OCI-LY1 (cell line): Measurements from ENCODE around the gene EOLA1.
"Not testable (repeated sequence)": the region's sequence is repeated elsewhere in the genome, so short reads cannot be mapped to it uniquely, and the experiment has no call there.

Experiments
- H2AFZ ChIP-seq: fragments of 200-600 bp; sonication (generic), shearing (Covaris generic); 2 replicates; pipeline ENCODE4 v1.6.0; 2014; ENCODE audit warnings: antibody characterized with exemption, mild to moderate bottlenecking, low read length
- H3F3A ChIP-seq: fragments of 200-600 bp; sonication (generic), shearing (Covaris generic); 2 replicates; pipeline ENCODE4 v1.6.0; 2014; ENCODE audit warnings: mild to moderate bottlenecking, antibody characterized with exemption, low read length, moderate library complexity; ENCODE audit not compliant: insufficient read depth
- H3K27ac ChIP-seq: fragments of 200-600 bp; sonication (generic); 2 replicates; pipeline ENCODE4 v1.5.1; 2014; ENCODE audit warnings: low read length, mixed run types, mild to moderate bottlenecking, low read depth; ENCODE audit not compliant: poor library complexity, severe bottlenecking
- H3K27me3 ChIP-seq: fragments of 200-600 bp; sonication (generic); 2 replicates; pipeline ENCODE4 v1.6.0; 2014; ENCODE audit warnings: antibody characterized with exemption, mild to moderate bottlenecking, low read length, moderate library complexity; ENCODE audit not compliant: insufficient read depth
- H3K36me3 ChIP-seq: fragments of 200-600 bp; sonication (generic); 2 replicates; pipeline ENCODE4 v1.6.1; 2014; ENCODE audit warnings: mild to moderate bottlenecking, antibody characterized with exemption, low read length, moderate library complexity, mixed read lengths; ENCODE audit not compliant: insufficient read depth
- H3K4me1 ChIP-seq: fragments of 200-600 bp; sonication (generic); 2 replicates; pipeline ENCODE4 v1.5.1; 2014; ENCODE audit warnings: mild to moderate bottlenecking, low read length, moderate library complexity; ENCODE audit not compliant: insufficient read depth, severe bottlenecking
- H3K4me2 ChIP-seq: fragments of 200-600 bp; sonication (generic), shearing (Covaris generic); 2 replicates; pipeline ENCODE4 v1.6.1; 2014; ENCODE audit warnings: low read length
- H3K4me3 ChIP-seq: fragments of 200-600 bp; sonication (generic); 2 replicates; pipeline ENCODE4 v1.5.1; 2014; ENCODE audit warnings: low read length, low read depth, mild to moderate bottlenecking, mixed read lengths; ENCODE audit not compliant: poor library complexity, severe bottlenecking
- H3K79me2 ChIP-seq: fragments of 200-600 bp; shearing (Covaris generic); 2 replicates; pipeline ENCODE4 v1.6.1; 2016; ENCODE audit warnings: mixed run types, low read length, mixed read lengths; ENCODE audit not compliant: insufficient read depth
- H3K9ac ChIP-seq: fragments of 200-600 bp; sonication (generic), shearing (Covaris generic); 2 replicates; pipeline ENCODE4 v1.6.1; 2014; ENCODE audit warnings: mild to moderate bottlenecking, low read length, mixed read lengths
- H3K9me2 ChIP-seq: fragments of 200-600 bp; sonication (generic), shearing (Covaris generic); 2 replicates; pipeline ENCODE4 v1.6.1; 2014; ENCODE audit warnings: low read depth, mild to moderate bottlenecking, low read length, mixed read lengths
- H3K9me3 ChIP-seq: fragments of 200-600 bp; shearing (Covaris generic); 2 replicates; pipeline ENCODE4 v1.6.1; 2014; ENCODE audit warnings: low read length, mixed read lengths
- H4K20me1 ChIP-seq: fragments of 200-600 bp; sonication (generic), shearing (Covaris generic); 2 replicates; pipeline ENCODE4 v1.6.0; 2016; ENCODE audit warnings: mild to moderate bottlenecking, low read length; ENCODE audit not compliant: insufficient read depth

EOLA1 gene

GRCh38 chrX:149590993-149591392 is 50.2 kb downstream of the EOLA1 start:
- H4K20me1 ChIP-seq, H3K36me3 ChIP-seq, H3K9ac ChIP-seq, H3K9me2 ChIP-seq, H3K4me2 ChIP-seq, H3K79me2 ChIP-seq, H2AFZ ChIP-seq, H3K4me3 ChIP-seq, H3K27ac ChIP-seq, H3K27me3 ChIP-seq, H3K4me1 ChIP-seq, H3F3A ChIP-seq, H3K9me3 ChIP-seq: not testable (repeated sequence)

- H3K9me2 ChIP-seq, result not testable (repeated sequence)
Observed at GRCh38 chrX:149595214-149595613, 54.4 kb downstream of the EOLA1 start, which contains the start of gene HSFX2. Gene HSFX2 (minus strand): TSS chrX:149595314. CDS start chrX:149594700, 614 bp downstream.

GRCh38 chrX:149595943-149596342 is 55.1 kb downstream of the EOLA1 start:
- not testable (repeated sequence) for H3K27me3 ChIP-seq, H3K4me3 ChIP-seq, H3K4me1 ChIP-seq, H4K20me1 ChIP-seq, H2AFZ ChIP-seq, H3K9me2 ChIP-seq, H3K79me2 ChIP-seq, H3K27ac ChIP-seq, H3K4me2 ChIP-seq, H3F3A ChIP-seq, H3K9ac ChIP-seq, H3K36me3 ChIP-seq, H3K9me3 ChIP-seq

More at GRCh38 chrX:149595214-149595613, 54.4 kb downstream of the EOLA1 start, which contains the start of gene HSFX2:
- not testable (repeated sequence) for H3K79me2 ChIP-seq, H4K20me1 ChIP-seq, H3K4me1 ChIP-seq, H3K9ac ChIP-seq, H2AFZ ChIP-seq, H3K4me3 ChIP-seq, H3K4me2 ChIP-seq, H3K27ac ChIP-seq, H3K27me3 ChIP-seq, H3F3A ChIP-seq, H3K9me3 ChIP-seq, H3K36me3 ChIP-seq
